Measurements from ENCODE around the gene PACSIN1.

The PACSIN1 gene

DNA sequence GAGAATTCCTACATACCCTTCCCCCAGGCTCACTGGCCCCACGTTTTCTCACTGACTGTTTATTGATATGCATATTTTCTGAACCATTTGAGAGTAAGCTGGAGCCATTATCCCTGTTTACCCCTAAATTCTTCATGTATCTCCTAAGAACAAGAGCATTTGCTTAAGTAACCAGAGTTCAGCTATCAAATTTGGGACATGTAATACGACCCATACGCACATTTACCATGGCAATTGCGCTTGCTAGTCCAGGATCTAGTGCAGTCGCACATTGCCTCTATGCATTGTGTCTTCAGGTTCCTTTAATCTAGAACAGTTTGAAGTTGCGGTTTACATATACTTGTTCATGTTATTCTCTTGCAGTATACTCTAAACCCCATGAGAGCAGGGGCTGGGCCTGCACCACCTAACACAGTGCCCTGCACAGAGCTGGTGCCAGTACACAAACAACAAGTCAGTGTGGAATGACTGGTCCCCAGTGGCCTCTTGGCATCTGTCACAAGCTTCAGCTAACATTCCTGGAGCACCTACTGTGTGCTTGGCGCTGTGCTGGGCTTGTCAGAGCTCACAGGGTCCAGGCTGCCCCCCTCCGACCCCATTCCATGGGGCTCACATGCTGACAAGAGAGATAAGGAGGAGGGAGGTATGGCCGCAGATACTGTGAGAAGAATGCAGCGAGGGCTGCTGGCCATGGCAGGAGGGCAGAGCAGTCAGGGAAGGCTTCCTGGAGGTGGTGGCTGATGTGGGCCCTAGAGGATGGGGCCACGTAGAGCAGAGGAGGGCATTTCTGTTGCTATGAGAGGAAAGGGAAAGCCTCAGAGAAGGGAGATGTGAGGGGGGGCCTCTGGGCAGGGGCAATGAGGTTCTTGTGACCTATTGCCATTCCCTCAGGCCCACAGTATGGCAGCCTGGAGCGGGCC lies 62.1 kb downstream of the PACSIN1 start:
- DNase-seq (ENCODE audit: low spot score): no peak

GRCh38 chr6:34528996-34529664 lies 63.3 kb downstream of the PACSIN1 start:
- no peak for DNase-seq (ENCODE audit: low spot score)

DNA sequence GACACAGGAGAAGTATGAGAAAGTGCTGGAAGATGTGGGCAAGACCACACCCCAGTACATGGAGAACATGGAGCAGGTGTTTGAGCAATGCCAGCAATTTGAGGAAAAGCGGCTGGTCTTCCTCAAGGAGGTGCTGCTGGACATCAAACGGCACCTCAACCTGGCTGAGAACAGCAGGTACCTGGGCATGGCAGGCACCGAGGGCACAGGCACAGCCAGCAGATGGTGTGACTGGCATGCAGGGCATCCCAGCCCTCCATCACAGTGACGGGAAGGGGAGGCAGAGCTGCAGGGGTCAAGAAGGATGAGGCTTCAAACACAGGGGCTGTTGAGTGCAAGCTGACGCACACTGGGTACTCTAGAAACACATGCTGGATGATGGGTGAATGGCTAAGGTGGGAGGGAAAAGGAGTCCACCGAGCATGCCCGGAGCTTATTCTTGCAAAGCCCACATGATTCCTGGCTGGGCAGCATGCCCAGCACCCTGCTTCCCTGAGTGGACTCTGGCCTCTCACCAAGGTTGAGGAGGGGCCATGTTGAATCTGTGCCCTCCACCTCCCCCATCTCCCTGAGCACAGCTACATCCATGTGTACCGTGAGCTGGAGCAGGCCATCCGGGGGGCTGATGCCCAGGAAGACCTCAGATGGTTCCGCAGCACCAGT lies 63.9 kb downstream of the PACSIN1 start:
- DNase-seq (ENCODE audit: low spot score): no peak

- DNase-seq (ENCODE audit: low spot score): no peak
These were observed 65.0 kb downstream of the PACSIN1 start for GRCh38 chr6:34530753-34531365.

GRCh38 chr6:34531580-34532201 lies 65.8 kb downstream of the PACSIN1 start:
- peak; percentile 77 for DNase-seq (ENCODE audit: low spot score)

DNA sequence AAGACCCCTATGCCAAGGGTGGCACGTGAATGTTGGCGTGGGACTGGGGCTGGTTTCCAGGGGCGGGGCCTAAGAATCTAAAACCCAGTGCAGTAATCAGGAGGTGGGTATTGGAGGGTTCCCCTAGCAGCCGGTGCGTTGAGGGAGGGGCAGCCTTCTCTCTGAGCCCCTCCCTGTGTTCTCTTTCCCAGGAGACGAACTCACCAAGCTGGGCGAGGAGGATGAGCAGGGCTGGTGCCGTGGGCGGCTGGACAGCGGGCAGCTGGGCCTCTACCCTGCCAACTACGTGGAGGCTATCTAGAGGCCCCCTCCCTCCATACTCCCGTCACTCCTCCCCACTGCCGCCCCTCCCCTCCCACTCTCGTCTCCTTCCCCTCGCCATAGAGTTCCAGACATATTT lies 66.4 kb downstream of the PACSIN1 start:
- DNase-seq (ENCODE audit: low spot score): no peak

GRCh38 chr6:34534146-34534545 lies 68.3 kb downstream of the PACSIN1 start:
- DNase-seq (ENCODE audit: low spot score): no peak

DNA sequence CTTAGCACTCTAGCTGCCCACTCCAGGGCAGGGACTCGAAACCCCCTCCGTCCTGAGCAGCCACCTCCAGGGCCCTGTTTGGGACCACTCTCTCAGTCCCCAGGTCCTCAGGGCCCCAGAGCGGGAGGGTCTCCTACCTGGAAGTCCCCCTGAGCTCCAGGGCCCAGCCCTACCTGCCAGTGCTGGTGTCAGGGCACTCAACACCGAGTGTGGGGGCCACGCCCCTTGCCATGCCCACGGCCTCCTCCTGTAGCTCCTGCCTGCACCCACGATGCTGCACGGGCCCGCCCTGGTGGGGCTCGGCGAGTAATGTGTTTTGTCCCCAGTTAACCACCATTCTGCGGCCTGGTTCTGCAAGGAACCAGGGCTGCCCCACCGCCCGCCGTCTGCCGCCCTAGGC lies 68.8 kb downstream of the PACSIN1 start:
- no peak for DNase-seq (ENCODE audit: low spot score)

DNA sequence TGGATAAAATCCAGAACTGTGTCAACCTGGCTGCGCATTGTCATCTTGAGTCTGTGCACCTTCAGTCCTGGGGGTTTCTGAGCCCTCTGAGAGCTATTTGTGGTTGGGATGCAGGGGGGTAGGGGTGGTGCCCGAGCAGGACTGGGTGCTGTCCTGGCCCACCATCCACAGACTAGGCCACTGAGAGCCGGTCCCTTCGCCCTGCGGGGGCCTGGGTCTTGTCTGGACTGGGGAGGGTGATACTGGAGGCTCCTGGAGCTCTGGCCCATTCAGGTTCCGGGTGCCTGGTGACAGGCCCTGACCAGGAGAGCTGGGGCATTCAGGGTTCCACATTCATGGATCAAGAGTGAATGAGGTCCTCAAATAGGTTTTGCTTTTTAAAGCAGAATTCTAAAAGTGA lies 69.3 kb downstream of the PACSIN1 start:
- DNase-seq (ENCODE audit: low spot score): no peak

- no peak for DNase-seq (ENCODE audit: low spot score)
These were observed 69.8 kb downstream of the PACSIN1 start for GRCh38 chr6:34535646-34536045.

DNA sequence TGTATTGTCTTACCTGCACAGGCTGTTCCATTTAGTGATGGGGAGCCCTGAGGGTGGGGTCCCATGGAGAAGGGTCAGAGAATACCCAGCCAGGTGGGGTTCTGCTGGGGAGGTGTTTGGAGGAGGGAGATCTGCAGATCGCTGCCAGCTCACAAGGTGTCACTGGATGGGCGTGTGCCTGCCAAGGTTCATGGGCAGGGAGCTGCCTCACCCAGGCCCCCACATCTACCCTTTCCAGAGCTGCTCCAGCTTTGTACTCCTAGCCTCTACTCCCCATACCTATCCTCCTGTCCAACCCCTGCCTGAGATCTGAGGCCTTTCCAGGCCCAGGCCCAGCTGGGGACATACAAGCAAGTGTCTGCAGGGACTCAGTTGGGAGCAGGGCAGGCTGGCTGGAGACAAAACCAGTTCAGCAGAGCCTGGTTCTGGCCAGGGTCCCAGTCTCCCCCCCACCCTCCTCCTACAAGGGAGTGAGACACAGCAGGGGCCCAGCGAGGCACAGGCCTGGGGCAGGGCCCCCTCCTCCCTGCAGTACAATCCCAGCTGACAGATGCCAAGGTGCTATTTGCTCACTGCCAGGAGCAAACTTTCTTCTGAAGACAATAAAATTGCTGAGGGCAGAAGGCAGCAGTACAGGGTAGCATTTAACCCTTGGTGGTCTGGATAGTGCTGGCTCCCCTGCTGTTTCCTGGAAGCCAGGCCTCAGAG lies 70.5 kb downstream of the PACSIN1 start:
- DNase-seq (ENCODE audit: low spot score): no peak

DNA sequence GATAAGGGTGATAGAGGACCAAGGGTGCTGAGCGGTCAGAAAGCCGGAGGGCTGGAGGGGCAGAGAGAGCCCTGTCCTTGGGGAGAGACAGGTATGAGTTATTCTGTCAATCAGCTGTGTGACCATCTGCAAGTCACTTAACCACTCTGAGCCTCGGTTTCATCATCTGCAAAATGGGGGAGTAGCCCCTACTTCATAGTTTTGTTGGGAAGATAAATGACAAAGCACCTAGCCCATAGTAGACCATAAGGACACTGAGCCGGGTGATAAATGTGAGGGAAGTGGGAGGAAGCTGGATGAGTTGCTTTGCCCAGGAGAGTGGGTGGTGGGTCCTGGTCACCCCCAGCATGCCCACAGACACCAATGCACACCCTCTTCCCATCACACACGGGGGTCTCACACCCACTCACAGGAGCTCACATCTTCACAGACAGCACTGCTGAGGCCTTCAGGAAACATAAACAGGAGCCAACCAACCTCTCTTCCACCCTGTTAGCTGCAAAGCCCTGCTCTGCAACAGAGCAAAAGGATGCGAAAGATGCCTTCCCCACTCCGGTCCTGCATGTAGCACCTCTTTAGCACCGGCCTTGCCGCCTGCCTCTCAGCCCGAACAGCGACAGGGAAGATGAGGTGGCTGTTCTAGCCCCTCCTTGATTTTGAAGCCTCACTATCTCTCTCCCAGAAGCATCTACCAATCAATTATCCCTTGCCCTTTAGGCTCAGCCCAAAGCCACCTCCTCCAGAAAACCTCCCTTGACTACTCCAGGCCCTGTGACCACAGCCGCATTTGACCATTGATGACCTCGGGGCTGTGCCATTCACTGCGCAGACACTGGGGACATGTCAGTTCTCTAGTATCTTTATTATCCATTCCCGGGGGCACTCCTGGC lies 71.3 kb downstream of the PACSIN1 start:
- no peak for DNase-seq (ENCODE audit: low spot score)

DNA sequence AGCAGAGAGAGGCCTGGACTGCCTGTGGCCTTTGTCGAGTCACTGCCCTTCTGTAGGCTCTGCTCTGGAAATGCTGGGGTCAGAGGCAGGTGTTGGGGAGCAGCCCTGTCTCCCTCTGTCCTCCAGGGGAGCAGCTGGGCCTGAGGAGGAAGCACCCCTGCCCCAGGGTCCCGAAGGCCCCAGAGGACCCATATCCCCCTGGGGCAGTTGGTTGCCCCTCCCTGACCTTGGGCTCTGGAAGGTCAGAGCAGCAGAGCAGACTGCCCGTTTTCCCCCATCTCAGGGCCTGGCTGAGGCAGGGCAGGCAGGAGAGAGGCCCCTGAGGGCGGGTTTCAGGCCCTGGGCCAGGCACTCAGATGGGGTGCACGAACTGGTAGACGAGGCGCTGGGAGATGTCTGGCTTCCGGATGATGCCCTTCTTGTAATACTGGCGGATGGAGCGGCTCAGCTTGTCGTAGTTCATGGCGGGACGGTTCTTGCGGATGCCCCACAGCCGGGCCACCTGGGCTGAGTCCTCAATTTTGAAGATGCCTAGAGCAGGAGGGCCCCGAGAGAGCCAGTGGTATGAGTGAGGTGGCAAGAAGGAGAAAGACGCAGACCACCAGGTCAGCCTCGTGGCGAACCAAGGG lies 72.2 kb downstream of the PACSIN1 start:
- DNase-seq (ENCODE audit: low spot score): no peak

DNA sequence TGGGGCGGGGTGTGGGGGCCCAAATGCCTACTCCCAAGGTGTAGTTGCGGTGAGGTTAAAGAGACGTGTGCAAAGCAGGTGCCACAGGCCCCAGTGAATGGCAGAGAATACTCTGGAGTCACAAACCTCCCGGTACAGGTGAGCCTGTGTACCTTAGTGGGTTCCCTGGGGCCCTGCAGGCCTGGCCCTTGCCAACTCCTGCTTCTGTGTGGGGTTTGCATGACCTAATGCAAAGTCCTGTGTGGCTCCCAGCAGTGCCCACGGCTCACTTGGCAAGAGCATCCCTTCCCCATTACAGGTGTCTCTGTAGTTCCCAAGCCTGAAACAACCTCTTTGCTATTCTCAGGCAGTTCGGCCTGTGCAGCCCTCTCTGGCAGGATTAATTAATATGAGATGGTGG lies 72.7 kb downstream of the PACSIN1 start:
- DNase-seq (ENCODE audit: low spot score): no peak

- no peak for DNase-seq (ENCODE audit: low spot score)
These were observed 73.3 kb downstream of the PACSIN1 start for GRCh38 chr6:34539181-34539580.

DNA sequence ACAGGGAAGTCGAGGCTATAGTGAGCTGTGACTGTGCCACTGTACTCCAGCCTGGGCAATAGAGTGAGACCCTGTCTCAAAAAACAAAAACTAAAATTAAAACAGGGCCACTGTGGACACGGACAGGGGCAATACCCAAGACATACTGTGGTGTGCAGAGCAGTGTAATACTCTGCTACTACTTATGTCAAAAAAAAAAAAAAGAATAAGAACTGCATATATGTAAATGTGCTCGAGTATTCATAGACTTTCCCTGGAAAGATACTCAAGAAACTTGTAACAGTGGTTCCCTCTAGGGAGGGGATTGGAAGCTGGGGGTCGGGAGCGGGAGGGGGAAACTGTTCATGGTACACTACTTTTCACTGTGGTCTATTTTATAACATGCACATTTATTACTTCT lies 74.3 kb downstream of the PACSIN1 start:
- DNase-seq (ENCODE audit: low spot score): no peak

DNA sequence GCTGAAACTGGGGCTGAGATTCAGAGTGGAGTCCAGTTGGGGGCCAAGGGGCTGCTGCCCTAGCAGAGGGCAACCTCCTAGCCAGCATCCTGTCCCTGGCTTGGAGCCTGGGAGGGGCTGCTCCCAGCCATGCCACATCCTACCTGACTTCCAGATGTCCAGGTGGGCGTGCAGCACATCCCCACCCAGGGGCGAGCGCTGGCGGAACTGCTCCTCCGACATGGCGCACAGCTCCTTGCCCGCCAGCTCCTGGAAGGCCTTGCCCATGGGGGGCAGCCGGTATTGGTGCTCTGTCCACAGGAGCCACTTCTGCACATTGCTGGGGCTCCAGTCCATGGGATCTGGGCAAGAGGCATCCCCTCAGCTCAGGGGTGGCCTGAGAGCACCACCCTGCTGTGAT lies 75.0 kb downstream of the PACSIN1 start:
- no peak for DNase-seq (ENCODE audit: low spot score)

DNA sequence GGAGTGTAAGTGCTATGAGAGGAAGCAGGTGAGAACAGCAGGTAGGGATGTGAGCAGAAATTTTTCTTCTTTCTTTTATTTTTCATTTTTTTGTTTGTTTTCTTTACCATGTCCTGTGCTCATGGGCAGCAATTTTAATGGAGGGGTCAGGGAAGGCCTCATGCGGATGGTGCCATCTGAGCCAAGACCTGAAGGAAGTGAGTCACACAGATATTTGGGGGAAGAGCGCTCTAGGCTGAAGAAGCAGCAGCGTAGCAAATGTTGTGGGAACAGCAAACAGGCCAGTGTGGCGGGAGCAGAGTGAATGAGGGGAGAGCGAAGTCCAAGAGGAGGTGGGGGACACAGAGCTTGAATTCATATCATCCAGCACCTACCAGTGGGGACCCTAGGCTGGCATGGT lies 77.5 kb downstream of the PACSIN1 start:
- no peak for DNase-seq (ENCODE audit: low spot score)

GRCh38 chr6:34544052-34544604 lies 78.3 kb downstream of the PACSIN1 start:
- no peak for DNase-seq (ENCODE audit: low spot score)
